SIG-M5 (cell line): ENCODE data around the gene HECW1.
"Not testable (repeated sequence)": the region's sequence is repeated elsewhere in the genome, so short reads cannot be mapped to it uniquely, and the experiment has no call there.

Source experiments
- DNase-seq: peaks from one replicate; lab custom pipeline; 2025; lab: John Stamatoyannopoulos, UW

HECW1 gene

GRCh38 chr7:43540471-43540870 lies 428.0 kb downstream of the HECW1 start:
- no peak for DNase-seq

- DNase-seq, result no peak
Measured at GRCh38 chr7:43542716-43543115, 430.3 kb downstream of the HECW1 start.

- no peak for DNase-seq
Measured at GRCh38 chr7:43546231-43546630, 433.8 kb downstream of the HECW1 start.

GRCh38 chr7:43550427-43550826 lies 438.0 kb downstream of the HECW1 start:
- no peak for DNase-seq

GRCh38 chr7:43552122-43552521 lies 439.7 kb downstream of the HECW1 start:
- no peak for DNase-seq

GRCh38 chr7:43553999-43554398 lies 441.6 kb downstream of the HECW1 start:
- no peak for DNase-seq

GRCh38 chr7:43554423-43554822 lies 442.0 kb downstream of the HECW1 start:
- DNase-seq, result no peak

- DNase-seq, result no peak
Measured at GRCh38 chr7:43557831-43558495, 445.5 kb downstream of the HECW1 start.

- no peak for DNase-seq
Measured at GRCh38 chr7:43559171-43559945, 446.9 kb downstream of the HECW1 start.

- DNase-seq, result no peak
Measured at GRCh38 chr7:43559946-43560335, 447.5 kb downstream of the HECW1 start.

- DNase-seq, result no peak
Measured at GRCh38 chr7:43560742-43561330, 448.4 kb downstream of the HECW1 start.

GRCh38 chr7:43562383-43562782 lies 449.9 kb downstream of the HECW1 start:
- no peak for DNase-seq

- DNase-seq, result no peak
Measured at GRCh38 chr7:43565786-43566185, 453.3 kb downstream of the HECW1 start.

- no peak for DNase-seq
Measured at GRCh38 chr7:43568529-43568928, 456.1 kb downstream of the HECW1 start.

- no peak for DNase-seq
Measured at GRCh38 chr7:43569424-43569823, 457.0 kb downstream of the HECW1 start.

GRCh38 chr7:43570688-43571365 lies 458.4 kb downstream of the HECW1 start:
- no peak for DNase-seq

- DNase-seq, result peak; percentile 92
Measured at GRCh38 chr7:43572516-43573049, 460.1 kb downstream of the HECW1 start.

- DNase-seq, result not testable (repeated sequence)
Measured at GRCh38 chr7:43573832-43574231, 461.4 kb downstream of the HECW1 start.

- DNase-seq, result no peak
Measured at GRCh38 chr7:43575506-43575905, 463.1 kb downstream of the HECW1 start.

GRCh38 chr7:43576241-43576640 lies 463.8 kb downstream of the HECW1 start:
- no peak for DNase-seq

- DNase-seq, result no peak
Measured at GRCh38 chr7:43577485-43577951, 465.1 kb downstream of the HECW1 start.
